Stimulated activated CD4-positive, alpha-beta T cell treated with anti-CD3 and anti-CD28 coated beads, TNF-alpha, amount 100 ng/mL, for 4 hours (primary cell): ENCODE measurements around the gene PRDM2.

ENCODE experiments used
- DNase-seq, 3 experiments: peaks; one replicate each; pipeline ENCODE4 v3.0.0-alpha.2; 2020; ENCODE audit warnings: low read depth in 3 of 3

Gene PRDM2

GRCh38 chr1:13790290-13791030 is 90.5 kb downstream of the PRDM2 start:
- DNase-seq, result no peak

DNA sequence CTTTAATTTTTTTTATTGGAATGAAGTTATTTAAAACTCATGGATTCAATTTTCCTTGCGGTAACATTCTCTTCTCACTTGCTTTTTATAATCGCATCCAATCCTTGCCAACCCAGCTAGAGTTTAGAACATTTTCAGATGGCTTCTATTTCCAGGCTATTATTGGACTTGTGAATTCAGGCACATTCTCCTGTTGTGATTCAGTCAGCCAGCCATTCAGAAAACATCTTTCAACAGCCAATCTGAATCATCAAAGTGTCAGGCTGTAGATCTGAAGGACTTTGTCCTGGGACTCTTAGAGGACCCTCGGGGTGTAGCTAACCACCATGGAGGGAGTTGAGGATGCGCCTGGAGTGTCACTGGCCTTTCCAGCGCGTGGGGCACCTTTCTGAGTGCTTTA is 92.4 kb downstream of the PRDM2 start:
- DNase-seq, result no peak

DNA sequence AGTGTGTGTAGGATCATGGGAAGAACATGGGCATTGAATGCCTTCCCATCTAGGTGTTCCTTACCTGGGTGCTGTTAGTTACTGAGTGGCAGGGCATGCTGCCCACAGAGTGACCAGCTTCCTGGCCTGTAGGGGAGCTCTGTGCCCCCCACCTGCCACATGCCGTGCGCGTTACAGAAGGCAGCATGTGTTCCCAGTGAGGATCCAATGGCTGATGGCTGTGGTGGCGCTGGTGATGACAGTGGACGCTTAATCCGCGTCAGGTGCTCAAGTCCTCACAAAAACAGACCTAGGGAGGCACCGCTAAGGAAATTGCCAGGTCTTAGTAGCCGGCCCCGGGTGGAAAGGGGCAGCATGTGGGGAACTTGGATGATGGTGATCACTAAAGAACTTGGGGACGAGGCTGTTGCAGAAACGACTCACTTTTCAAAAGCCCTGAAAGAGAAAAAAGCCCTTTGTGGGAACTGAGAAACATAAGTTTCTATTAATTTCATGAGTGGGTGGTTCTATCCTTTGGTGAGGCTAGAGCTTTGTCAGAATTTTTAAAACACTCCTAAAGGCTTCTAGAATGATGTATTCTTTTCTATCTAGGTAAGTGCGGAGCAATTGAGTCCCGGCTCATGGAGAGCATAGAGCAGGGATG is 93.2 kb downstream of the PRDM2 start:
- no peak for DNase-seq

- DNase-seq, result no peak
These were observed 94.5 kb downstream of the PRDM2 start for GRCh38 chr1:13794231-13795187.

DNA sequence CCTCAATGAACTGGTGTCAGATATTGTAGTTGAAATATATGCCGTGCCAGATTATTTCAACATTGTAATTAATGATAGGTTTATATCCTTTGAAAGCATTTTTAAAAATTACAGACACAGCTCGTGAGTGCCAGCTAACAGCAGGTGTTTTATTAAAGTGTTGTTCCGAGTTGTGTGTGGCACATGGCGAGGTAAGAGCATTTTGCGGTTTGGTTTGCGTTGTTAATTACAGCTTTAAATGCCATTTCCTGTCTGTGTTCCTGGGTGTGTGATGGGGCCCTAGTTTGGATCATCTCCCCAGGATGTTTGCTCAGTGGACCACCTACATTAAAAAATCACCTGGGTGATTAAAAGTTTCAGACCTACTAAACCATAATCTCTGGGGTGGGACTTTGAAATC is 97.4 kb downstream of the PRDM2 start:
- no peak for DNase-seq

- no peak for DNase-seq
These were observed 98.1 kb downstream of the PRDM2 start for GRCh38 chr1:13798120-13798519.

DNA sequence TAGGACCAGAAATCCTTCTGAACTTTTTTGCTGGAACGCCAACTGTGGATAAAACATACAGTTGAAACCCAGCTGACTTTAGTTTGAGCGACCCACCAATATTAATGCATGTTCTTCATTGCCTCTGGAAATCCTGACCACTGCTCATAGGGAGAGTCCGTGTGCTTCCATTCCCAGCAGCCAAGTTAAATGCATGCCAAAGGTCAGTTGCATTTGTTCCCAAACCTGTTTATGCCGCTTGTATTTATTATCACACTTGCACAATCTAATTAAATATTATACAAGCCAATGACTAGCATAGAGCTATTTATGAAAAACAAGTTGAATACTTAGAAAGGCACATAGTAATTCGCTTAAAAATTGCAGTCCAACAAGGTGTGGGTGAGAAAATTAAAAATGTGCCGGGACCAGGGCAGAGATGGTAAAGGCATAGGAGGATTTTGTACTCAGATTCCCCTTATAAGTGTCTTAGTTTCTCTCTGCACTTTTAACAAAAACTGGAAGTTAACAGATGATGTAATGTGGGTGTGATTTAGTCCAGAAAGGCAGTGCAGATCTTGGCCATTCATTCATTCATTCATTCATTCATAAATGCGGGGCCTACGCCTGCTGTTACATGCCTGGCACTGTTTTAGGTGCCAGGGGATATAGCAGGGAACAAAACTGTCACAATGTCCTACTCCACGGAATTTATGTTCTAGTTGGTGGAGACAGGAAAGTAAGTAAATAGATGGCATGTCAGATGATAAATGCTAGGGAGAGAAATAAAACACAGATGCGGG is 99.7 kb downstream of the PRDM2 start:
- no peak for DNase-seq

- DNase-seq, result no peak
These were observed 101.2 kb downstream of the PRDM2 start for GRCh38 chr1:13801232-13801631.

- DNase-seq, result no peak
These were observed 101.9 kb downstream of the PRDM2 start for GRCh38 chr1:13801655-13802486.

GRCh38 chr1:13802782-13803545 is 103.0 kb downstream of the PRDM2 start:
- no peak for DNase-seq

DNA sequence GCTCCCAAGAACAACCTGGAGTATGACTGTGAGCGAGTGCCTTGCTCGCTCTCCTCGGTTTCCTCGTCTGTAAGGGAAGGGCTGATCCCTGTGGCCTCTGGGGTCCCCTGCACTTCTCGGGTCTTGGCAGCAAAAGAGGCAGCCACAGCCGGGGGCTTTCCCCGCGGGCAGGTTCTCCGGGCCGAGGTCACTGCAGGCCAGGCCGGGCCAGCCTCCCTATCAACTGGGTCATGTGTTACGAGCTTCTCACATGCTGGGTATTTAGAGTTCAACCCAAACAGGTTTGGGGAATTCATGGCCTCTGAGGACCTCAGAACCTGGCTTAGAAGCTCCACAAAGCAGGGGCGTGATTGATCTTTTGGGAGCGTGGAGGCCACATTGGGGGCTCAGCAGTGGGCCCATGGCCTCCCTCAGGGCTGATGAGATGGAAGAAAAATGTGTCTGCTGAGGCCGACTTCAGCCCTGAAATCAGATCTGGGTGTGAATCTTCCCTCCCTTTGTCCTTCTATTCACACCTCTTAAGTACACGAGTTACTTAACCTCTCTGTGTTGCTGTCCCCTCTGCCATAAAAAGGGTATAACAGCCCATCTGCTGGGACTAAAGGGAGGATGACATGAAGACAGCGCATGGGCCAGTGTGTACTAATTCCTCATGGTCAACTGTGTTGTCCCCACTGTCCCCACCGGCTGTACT is 103.7 kb downstream of the PRDM2 start:
- no peak for DNase-seq

DNA sequence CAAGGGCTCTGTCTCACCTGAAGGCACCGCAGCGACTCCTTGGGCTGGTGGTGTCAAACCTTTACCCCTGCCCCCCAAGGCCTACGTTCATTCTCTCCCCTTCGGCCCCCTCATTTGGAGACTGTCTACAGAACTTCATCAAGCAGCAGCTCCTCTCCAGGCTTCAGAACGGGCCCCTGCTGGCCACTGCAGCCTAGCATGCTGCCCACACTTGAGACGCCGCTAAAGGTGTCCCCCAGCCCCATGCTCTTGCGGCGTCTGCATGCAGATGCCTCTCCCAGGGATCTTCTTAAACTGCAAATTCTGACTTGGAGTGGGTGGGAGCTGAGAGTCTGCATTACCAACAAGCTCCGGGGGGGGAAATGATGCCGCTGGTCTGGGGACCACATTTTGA is 104.2 kb downstream of the PRDM2 start:
- no peak for DNase-seq

DNA sequence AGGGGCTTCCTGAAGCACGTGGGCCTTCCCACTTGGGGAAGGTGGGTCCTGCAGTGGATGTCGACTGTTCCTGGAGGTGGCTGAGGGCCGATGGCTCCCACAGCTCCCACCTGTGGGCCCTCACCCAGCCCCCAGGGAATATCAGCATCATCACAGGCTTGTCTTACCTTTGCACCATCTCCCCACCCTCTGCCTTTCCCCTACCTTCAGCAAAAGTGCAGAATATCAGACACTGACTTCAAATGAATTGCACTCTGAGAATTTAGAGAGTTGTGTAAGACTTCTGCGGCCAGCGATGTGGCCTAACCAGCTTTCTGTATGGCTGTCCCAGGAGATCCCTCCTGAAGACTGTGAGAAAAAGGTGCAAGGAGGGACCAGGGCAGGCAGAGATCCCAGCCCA is 105.4 kb downstream of the PRDM2 start:
- no peak for DNase-seq

GRCh38 chr1:13806108-13806507 is 106.1 kb downstream of the PRDM2 start:
- no peak for DNase-seq

DNA sequence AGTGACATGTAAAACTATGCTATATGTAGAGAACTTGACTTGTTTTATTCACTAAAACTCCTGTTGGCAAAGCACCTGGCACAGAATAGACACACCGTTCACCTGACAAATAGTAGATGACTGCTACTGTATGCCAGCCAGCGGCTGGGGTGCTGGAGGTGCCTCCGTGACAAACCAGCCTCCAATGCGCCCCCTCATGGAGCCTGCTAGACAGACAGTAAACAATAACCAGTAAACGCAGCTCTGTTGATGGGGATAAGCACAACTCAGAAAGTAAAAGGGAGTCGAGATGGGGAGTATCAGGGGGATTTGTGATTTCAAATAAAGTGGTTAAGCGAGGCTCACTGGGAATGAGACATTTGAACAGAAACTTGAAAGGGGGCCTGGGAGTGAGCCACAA is 107.2 kb downstream of the PRDM2 start:
- DNase-seq, result no peak

- DNase-seq, result no peak
These were observed 108.7 kb downstream of the PRDM2 start for GRCh38 chr1:13808729-13809131.

DNA sequence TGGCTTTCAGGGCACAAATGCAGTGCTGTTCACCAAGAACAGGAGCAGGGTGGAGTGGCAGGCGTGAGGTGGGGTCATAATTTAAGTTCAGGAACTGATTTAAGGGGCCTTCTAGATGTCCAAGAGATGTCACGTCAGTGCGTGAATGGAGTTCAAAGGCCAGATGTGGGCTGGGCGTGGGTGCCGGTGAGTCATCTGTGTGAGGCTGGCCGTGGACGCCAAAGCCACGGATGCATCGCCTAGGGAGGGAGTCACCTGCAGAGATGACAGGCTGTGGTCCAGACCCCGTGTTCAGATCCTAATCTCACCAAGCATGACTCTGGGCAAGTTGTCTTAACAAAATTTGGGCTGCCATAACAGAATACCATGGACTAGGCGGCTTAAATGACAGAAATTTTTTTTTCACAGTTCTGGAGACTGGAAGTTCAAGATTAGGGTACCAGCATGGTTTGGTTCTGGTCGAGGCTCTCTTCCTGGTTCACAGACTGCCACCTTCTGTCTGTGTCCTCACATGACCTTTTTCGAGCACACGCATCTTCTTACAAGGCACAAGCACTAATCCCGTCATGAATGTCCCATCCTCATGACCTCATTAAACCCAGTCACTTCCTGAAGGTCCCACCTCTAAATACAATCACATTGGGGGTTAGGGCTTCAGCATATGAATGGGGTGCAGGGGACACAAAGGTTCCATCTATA is 109.6 kb downstream of the PRDM2 start:
- no peak for DNase-seq

DNA sequence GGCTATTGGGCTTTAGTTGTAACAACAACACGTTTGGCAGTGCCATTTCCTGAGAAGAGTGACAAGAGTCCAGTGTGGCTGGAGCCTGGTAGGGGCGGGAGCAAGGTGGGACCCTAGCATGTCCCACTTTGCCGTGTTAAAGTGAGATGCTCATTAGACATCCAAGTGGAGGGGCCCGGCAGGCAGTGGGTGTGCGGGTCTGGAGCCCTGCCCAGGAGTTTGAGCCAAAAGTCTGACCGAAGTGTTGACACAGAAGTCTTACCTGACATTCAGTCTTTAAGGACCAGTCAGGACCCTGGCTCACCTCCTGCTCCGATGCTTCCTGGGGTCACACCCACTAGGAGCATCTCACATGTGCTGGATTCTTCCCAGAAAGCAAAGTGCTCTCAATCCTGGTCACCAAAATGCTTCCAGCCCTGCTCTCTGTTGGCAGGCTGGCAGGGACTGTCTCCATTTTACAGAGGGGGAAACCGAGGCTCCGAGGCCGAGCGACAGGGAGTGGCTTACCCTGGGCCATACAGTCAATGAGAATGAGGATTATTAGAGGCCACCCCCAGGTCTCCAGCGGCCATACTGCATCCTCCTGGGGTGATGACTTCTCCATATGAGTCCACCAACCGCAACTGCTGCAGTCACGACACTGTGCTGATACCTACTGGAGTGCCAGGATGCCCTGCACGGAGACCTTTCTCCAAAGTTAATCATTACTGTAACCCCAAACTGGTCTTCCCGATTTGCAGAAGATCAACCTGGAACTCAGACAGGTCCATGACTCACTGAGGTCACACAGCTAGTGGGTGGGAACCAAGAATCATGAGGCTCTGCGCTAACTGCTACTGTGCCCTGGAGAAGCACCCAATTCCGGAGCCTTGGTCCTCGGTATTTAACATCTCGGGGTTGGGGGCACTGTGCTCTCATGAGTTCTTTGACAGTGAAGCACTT is 112.7 kb downstream of the PRDM2 start:
- DNase-seq, result no peak
